Cerebellar cortex (tissue), 1 donor: Measurements from ENCODE around the gene OLFM2.
"Not testable (repeated sequence)": the region's sequence is repeated elsewhere in the genome, so short reads cannot be mapped to it uniquely, and the experiment has no call there.

Source experiments
- DNase-seq: peaks from one replicate; pipeline ENCODE4 v3.0.0-alpha.2; 2015; ENCODE audit warnings: low spot score

OLFM2 gene

DNA sequence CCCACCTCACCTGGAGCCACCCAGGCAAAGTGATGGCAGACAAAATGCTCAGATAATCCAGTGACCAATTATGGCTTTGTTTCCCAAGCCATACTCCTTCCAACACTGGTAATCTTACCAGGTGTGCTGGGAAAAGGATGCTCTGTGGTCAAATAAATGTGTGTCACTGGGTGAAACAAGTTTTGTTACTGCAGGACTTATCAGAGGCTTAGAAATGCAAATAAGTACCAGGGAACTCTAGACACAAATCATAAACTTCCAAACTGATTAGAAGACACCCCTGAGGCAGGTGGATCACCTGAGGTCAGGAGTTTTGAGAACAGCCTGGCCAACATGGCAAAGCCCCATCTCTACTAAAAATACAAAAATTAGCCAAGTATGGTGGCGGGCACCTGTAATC is 74.8 kb downstream of the OLFM2 start:
- no peak for DNase-seq

DNA sequence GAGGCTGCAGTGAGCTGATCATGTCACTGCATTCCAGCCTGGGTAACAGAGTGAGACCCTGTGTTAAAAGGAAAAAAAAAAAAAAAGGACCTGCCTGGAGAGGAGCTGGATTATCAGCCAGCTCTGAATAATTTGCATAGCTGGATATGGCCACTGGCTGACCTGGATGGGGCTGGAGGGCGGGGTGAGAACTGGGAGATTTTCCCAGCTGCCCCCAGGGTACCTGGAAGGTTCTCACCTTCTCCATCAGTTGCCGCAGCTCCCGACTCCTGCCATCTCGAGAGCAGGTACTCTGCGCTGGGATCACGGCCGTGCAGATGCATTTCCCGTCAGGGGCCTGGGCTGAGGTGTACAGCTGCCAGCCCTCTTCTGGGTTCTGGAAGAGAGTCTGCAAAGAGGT is 75.9 kb downstream of the OLFM2 start:
- DNase-seq = peak; percentile 53

DNA sequence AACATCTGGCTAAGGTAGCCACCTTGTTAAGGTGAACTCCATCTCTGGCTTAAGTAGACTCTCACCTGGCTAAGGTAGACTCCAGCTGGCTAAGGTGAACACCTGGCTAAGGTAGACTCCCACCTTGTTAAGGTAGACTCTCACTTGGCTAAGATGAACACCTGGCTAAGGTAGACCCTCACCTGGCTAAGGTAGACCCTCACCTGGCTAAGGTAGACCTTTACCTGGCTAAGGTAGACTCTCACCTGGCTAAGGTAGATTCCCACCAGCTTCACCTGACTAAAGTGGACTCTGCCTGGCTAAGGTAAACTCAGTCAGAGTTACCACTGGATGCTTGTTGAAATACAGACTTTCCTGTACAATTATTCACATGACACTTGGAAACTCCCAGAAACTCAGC is 77.5 kb downstream of the OLFM2 start:
- DNase-seq = no peak

DNA sequence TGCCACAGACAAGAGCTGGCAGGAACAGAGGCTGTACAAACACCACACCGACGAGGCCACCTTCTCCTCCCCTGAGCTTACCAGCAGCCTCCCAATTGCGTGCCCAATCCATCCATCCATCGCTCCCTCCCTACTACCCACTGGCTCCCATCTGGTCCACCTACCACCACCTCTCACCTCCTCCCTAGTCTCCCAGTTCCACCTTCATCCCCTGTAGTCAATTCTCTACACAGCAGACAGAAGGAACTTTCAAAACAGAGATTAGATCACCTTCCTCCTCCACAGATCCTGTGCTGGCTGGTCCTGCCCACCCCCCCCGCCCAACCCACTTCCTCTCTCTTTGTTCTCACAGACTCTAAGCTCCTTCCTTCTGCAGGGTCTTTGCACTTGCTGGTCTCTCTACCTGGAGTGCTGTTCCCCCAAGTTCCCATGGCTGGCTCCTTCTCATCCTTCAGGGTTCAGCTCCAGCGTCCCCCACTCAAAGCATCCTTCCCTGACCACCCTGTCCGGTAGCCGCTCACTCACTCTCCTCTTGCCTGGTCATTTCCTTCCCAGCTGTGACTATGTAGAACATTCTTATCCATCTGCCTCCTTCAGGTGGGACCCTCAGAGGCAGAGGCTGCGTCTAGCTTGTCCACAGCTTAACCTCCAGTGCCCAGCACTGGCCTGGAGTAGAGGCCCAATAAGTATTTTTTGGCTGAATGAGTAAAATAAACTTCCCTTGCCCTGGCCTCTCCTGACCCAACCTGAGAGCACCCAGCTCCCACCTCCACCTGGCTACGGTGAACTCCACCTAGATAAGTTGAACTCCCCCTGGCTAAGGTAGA is 78.2 kb downstream of the OLFM2 start:
- DNase-seq = no peak

DNA sequence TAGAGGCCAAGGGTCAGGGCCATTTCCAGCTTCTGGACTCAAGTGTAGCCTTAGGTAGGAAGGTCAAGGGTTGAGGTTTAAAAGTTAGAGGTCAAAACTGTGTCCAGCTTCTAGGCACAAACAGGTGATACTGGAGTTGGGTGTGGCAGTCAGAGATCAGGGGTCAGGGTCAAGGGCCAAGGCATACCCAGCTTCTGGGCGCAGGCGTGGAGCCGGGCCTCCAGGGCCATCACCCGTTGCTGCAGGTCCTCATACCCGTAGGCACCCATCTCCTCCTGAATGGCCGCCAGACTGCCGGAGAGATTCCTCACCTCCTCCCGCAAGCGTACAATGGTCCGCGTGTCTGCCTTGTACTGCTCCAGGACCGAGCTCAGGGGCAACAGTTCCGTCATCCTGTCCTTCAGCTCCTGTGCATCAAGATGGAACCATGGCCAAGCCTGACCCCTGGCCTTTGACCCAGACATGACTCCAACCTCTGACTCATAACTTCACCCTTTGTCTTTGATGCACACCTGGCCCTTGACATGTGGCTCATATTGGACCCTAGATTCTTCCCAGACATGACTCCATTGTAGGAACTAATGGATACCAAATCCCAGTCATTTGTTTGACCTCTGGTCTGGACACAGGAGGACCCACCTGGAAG is 79.1 kb downstream of the OLFM2 start:
- DNase-seq = no peak

DNA sequence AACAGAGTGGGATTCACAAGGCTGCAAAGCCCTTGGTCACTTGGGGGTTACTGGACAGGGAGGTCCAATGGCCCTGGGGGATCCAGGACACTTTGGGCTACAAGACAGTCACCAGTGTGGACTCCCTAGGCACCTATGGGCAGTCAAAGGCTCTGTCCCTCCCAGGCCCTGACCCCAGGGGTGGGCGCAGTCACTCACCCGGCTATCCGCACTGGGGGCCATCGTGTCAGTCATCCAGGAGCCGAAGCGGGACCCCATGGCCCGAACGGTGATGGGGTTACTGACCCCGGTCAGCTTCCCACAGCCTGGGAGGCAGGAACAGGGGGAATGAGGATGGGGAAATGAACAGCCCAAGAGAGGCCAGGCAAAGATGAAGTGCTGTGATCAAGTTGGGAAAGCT is 79.7 kb downstream of the OLFM2 start:
- no peak for DNase-seq

DNA sequence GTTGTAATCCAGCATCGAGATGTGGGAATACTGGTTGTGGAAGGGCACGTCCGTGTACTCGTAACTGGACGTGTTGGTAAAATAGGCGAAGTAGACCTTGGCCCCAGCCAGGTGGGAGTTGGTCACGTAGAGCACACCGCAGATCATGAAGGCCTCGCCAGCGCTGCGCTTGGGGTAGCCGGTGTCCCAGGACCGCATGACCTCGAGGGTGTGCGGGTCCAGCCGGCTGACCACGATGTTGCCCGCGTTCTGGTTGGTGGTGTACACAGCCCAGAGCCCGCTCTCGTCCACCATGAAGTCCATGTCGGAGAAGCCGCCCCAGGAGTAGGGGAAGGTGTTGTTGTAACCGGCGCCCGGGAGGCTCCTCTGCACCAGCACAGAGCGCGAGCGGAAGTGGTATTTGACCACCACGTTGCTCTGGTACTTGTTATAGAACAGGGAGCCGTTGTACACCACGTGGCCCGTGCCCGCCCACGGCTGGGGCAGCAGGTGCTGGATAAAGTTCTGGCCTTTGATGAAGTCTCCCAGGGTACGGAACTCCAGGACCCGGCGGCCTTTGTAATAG is 82.0 kb downstream of the OLFM2 start:
- no peak for DNase-seq

DNA sequence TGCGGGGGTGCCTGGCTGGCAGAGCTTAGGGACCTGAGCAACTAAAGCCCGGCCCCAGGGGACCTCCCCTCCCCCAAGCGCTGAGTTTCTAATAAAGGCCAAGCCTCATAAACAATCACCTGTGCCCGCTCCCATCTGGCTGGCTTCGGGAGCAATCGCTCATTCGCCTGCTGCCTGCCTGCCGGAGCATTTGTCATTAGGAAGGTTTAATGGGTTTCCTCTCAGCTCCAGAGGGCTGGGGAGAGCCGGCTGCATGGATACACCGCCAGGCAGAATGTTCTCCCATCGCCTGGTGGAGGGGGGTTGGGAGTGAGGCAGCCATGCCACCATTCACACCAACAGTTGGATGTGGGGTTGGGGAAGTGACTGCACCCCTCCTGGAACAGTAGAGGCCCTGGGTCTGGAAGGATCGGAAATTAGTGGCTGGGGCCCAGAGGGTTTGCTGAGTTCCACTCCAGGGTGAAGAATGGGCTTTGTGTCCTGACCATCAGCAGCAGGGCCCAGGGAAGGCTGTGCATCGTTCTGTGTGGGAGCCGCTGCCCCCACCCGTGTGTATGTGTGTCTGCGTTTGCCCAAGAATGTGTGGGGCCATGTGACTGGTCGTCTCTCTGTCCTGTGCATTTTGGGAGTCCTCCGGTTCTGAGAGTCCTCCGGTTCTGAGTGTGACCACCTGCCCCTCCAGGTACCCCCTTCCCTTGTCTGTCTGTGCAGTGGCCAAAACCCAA is 85.9 kb downstream of the OLFM2 start:
- peak; percentile 68 for DNase-seq

DNA sequence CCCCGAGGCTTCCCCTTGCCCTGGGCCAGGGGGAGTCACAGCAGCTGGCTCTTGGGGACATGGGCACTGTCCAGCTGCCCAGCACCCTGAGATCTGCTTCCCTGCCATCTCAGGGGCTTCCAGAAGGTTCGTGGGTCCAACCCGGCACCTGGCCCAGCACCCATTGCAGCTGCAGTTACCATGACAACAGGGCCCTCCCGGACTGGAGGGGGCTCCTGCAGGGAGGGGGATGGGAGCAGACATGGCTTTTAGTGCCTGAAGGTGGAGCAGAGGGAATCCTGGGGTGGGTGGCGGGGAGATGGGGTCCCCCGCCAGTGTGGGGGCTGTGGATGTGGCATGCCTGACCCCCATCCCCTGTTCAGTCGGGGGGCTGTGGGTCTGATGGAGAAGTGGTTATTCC is 86.5 kb downstream of the OLFM2 start:
- DNase-seq = no peak

DNA sequence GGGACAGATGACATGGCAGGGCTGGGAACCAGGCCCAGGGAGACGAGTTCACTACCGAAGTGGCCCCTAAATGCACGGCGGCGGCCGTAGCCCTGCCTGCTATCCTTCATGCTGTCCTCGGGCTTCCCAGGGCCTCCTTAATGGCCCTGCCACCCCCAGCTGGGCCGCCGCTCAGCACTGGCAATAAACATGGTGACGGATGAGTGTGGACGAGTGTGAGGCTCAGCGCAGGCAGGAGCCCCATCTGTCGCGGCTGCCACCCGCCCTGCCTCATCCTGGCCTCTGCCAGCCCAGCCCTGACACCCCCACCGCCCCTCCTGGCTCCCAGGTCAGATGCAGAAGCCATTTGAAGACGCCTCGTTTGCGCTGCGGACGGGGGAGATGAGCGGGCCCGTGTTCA is 87.6 kb downstream of the OLFM2 start:
- peak; percentile 83 for DNase-seq

DNA sequence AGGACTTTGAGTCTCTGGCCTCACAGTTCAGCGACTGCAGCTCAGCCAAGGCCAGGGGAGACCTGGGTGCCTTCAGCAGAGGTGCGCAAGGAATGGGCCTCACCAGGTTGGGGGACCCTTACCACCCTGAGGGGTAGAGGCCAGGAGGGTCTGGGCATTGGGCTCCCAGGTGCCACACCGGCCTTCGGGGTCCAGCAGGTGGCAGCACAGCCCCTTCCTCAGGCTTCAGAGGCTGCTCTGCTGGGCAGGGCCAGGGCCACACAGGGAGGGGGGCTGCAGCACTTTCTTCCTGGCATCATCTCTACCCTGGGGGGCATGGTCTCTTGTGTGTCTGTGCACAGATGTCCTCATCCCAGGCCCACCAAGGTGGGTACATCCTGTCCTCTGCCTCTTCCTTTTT is 88.3 kb downstream of the OLFM2 start:
- peak; percentile 48 for DNase-seq

DNA sequence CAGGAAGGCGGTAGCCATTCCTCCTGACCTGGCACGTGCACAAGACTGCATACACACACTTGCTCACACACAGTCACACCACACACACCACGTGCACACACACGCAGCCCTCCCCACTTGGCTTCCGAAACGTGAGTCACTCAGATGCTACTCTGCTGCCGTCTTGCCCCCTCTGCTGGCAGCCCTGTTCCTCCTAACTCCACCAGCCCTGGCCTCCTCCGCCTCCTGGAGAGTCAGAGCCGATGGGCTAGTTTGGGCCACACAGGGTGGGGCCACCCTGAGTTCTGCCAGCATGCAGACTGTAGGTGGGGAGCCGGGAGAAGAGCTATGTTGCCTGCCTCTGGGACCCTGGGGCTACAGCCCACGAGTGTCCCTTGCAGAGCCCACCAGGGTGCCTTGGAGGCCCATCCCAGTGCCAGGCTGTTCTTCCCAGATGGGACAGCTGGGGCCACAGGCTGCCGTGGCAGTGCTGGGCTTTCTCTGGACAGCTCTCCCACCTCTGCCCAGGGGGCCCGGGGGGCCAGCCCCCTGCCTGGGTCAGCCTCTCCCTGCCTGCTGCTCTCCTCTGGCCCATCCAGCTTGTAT is 89.1 kb downstream of the OLFM2 start:
- DNase-seq = peak; percentile 67

DNA sequence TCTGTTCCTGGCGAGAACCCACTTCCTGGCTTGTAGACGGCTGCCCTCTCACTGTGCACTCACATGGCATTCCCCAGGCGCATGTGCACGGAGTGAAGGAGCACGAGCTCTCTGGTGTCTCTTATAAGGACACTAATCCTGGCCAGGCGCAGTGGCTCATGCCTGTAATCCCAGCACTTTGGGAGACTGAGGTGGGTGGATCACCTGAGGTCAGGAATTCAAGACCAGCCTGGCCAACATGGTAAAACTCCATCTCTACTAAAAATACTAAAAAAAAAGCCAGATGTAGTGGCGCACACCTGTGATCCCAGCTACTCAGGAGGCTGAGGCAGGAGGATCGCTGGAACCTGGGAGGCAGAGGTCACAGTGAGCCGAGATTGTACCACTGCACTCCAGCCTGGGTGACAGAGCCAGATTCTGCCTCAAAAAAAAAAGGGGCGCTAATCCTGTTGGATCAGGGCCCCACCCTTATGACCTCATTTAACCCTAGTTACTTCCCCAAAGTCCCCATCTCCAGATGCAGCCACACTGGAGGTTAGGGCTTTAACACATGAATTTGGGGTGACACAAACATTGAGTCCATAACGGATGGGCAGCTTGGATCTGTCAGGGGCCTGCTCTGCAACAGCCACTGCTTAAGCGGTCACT is 92.6 kb downstream of the OLFM2 start:
- DNase-seq = not testable (repeated sequence)

DNA sequence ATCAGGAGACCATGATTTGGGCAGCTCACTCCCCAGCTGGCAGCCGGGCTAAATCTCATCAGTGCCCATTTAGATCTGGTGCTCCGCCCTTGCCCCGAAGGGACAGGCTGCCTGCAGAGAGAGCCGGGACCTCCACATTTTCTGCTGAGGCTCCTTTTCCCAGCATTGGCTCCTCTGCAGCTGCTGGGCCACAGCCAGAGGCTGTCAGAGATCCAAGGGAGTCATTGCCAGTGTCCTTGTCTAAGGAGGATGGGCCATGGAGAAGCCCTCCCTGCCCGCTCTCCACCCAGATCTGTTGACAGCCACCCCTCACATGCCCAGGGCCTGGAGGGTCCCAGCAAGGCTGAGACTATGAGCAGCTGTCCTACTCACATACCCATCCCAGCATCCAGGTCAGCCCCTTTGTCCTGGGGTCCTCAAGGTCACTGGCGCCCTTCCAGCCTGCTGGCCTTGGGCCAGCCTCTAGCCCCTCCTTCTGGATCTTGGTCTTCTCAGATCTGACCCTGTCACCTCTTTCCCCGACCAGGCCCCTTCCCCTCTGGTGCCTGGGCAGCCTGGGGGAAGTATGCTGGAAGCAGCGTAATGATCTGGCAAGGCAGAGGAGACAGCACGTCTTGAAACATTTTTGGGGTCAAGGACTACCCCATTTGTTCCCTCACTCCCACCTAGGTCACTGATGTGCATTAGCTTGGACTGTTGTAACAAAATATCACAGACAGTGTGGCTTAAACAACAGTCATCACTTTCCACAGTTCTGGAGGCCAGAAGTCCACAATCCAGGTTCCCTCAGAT is 93.3 kb downstream of the OLFM2 start:
- DNase-seq = peak; percentile 68

DNA sequence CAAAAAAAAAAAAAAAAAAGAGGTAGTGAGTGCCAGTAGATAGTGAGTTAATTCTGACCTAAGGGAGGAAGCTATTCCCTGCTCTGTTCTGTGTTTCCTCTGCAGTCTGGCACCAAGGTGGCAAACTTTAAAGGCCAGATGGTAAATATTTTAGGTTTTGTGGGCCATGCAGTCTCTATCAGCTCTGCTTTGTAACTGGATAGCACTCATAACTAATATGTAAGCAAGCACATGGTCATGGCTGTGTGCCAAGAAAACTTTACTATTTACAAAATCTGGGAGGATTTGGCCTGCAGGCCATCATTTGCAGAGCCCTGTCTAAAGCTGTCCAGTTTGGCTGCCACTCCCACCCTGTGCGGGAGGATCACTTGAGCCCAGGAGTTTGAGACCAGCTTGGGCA is 96.9 kb downstream of the OLFM2 start:
- DNase-seq = no peak

DNA sequence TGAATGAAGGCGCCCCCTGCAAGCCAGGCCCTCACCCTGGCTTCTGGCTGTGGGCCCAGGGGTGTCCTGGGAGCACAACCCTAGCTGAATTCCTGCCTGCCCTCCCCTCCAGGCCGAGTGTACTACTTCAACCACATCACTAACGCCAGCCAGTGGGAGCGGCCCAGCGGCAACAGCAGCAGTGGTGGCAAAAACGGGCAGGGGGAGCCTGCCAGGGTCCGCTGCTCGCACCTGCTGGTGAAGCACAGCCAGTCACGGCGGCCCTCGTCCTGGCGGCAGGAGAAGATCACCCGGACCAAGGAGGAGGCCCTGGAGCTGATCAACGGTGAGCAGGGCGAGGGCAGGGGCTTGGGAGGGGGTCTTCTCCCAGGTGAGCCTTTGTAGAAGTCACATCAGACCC is 98.0 kb downstream of the OLFM2 start:
- DNase-seq = no peak

DNA sequence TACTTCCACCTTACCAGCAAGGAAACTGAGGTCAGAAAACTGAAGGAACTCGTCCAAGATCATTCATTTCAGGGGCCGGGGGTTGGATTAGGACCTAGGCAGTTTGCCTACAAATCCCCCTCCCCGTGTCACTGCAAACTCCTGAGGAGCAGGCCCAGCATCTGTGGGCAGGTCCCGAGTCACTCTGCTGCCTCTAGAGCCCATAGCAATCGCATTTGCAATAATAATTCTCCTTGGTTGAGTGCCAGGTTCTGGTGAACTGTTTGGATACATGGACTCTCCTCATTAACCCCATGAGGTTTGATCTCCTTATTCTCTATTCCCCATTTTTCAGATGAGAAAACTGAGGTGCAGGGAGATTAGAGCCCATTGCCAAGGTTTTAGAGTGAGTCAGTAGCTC is 100.3 kb downstream of the OLFM2 start:
- DNase-seq = peak; percentile 23

DNA sequence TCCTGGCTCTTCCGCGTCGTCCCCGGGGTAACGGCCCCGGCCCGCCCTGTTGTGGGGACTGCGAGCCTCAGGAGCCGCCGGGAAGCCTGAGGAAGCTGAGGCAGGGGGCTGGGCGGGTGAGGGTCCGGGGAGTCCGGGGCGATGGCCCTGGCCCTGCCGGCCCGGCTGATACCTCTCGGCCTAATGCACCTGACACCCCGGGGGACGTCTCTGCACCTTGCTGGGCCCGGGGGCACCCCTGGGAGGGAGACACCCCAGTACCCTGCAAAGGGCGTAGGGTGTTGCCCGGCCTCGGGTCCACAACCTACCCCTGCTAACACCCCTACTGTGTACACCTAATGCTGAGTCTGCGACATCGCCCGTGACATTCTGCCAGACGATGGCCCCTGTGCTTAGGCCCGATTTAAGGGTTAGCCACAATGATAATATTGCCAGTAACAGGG is 100.8 kb downstream of the OLFM2 start:
- DNase-seq = no peak

DNA sequence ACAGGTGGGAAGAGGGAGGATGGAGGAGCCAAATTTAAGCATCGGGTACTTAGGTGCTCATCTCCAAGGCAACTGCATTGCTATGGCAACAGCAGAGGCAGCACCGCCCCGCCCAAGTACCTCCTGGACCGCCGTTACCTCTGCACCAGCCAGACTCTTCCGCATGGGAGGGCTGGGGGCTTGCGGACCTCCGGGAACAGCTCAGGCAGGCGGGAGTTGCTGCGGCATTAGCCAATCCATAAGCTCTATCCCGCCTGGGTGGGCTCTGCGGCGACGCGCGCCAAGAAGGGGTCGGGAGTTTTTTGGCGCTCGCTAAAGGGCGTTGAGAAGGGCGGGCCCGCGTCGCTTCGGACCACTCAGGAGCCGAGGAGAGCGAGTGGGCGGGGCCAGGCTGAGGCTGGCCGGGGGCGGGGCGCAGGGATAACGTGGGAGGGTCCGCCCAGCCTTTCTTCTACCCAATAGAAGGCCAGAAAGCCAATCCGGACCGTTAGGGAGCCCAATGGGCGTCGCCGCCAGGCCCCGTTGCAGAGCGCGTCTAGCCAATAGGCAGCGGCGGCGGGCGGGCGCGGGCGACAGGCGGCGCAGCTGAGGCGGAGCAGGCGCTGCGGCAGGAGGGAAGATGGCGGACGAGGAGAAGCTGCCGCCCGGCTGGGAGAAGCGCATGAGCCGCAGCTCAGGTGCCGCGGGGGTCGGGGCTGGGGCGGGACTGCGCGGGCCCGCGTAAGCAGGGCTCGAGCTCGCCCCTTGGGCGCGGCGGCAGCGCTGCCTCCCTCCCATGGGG is 101.4 kb downstream of the OLFM2 start, which contains the start of gene PIN1:
Gene PIN1, plus strand, starts transcription at position 593 of the 781 bp plus-strand sequence. Its CDS starts 27 bp downstream, at position 620.
- DNase-seq = peak; percentile 99

DNA sequence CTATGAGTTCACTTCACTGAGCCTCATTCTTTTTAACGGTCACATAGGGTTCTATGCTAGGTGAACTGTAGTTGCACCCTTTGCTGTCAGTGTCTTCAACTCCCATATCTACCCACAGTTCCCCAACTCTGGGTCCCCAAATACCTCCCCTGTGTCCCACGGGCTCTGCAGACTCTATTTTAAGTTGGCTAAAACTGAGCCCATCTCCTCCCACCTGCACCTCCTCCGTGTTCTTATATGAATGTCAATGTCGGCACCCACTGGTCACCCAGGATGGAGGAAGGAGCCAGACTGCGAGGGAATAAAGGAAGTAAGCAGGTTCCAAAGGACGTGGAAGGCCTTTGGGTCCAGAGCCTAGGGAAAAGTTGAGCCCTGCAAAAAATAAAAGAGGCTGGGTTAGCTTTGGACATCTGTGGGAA is 102.0 kb downstream of the OLFM2 start:
- no peak for DNase-seq
